ENCODE data around the gene ACTN4. TPM values are rescaled to one million over a fixed set of nuclear protein-coding genes. Genes with fewer than 3 reads are reported as not detected.

ACTN4 gene
- total RNA-seq, 2 experiments from 2014 or later: 86.8 to 178 TPM

DNA sequence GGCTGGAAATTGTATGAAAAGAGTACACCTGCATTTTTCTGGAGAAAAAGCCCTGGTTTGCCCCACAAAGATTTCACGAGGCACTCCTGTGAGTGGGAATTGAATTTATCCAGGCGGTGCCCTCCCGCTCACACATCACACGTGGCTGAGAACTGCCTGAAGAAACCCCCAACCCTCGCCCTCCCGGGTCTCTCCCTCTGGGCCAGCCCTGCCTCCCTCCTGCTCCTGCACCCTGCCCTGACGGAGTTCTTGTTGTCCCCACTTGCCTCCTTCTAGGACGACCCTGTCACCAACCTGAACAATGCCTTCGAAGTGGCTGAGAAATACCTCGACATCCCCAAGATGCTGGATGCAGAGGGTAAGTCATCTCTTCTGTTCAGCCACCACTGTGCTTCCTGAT, 61.7 kb downstream of the ACTN4 start:
- no peaks in the 10 kb centered on the region for H3K79me2 ChIP-seq (ENCODE audit: insufficient read depth, low read depth, low read length)
- H3K4me1 ChIP-seq (ENCODE audit: insufficient read depth, low read length, poor library complexity, severe bottlenecking): no peaks in the 10 kb centered on the region
- no peak overlapping the region for H3K4me2 ChIP-seq (ENCODE audit: low read length)
- H2AFZ ChIP-seq (ENCODE audit: low read length): no peak overlapping the region
- H4K20me1 ChIP-seq (ENCODE audit: insufficient read depth, low read length): no peaks in the 10 kb centered on the region
- no peaks in the 10 kb centered on the region for H3K9me2 ChIP-seq (ENCODE audit: insufficient read depth, low read length)
- BruUV-seq (replicated peaks): no TSS peak
- no peaks in the 10 kb centered on the region for H3K9me3 ChIP-seq (ENCODE audit: low read length)
- ChIA-PET CTCF (ENCODE audit: unreplicated experiment) (no interaction called here), POLR2A (interaction anchor here (0.6 kb wide), 1 partner anchor 199 kb away, joined by 3 read pairs; no protein-coding TSS in a partner anchor)
- intact Hi-C loops (cut with micrococcal nuclease; ENCODE audit: unreplicated experiment): no loop called here
- H3K36me3 ChIP-seq (ENCODE audit: insufficient read depth, low read length): peaks cover 50% of the 10 kb centered on the region; the same call in 1 of the 2 replicates
- no peak for TF ChIP-seq CTCF (conservative IDR thresholded peaks at IDR 0.05; ENCODE audit: low read length)
- TF ChIP-seq EZH2phosphoT487 (IDR thresholded peaks at IDR 0.05; ENCODE audit: borderline replicate concordance, low read depth, low read length): no peak
- no peak for DNase-seq (ENCODE audit: low spot score)
- H3K27ac ChIP-seq (ENCODE audit: low read depth, low read length, poor library complexity, severe bottlenecking): no peak overlapping the region
- no peak overlapping the region for H3K4me3 ChIP-seq (ENCODE audit: low read depth, low read length, poor library complexity, severe bottlenecking)

- BruUV-seq (replicated peaks): no TSS peak
- no peak for DNase-seq (ENCODE audit: low spot score)
- no peak overlapping the region for H3K4me2 ChIP-seq (ENCODE audit: low read length)
- no peaks in the 10 kb centered on the region for H4K20me1 ChIP-seq (ENCODE audit: insufficient read depth, low read length)
- POLR2A ChIA-PET: interaction anchor here (1.0 kb wide), 1 partner anchor 10 kb away, joined by 3 read pairs; no protein-coding TSS in a partner anchor
- no peak overlapping the region for H2AFZ ChIP-seq (ENCODE audit: low read length)
- peaks cover 57% of the 10 kb centered on the region for H3K36me3 ChIP-seq (ENCODE audit: insufficient read depth, low read length)
- H3K9me3 ChIP-seq (ENCODE audit: low read length): no peaks in the 10 kb centered on the region
- no peak overlapping the region for H3K27ac ChIP-seq (ENCODE audit: low read depth, low read length, poor library complexity, severe bottlenecking)
- H3K9me2 ChIP-seq (ENCODE audit: insufficient read depth, low read length): no peaks in the 10 kb centered on the region
- no peaks in the 10 kb centered on the region for H3K4me1 ChIP-seq (ENCODE audit: insufficient read depth, low read length, poor library complexity, severe bottlenecking)
- TF ChIP-seq CTCF (conservative IDR thresholded peaks at IDR 0.05; ENCODE audit: low read length) (no peak), EZH2phosphoT487 (IDR thresholded peaks at IDR 0.05; ENCODE audit: borderline replicate concordance, low read depth, low read length) (no peak)
- intact Hi-C loops (cut with micrococcal nuclease; ENCODE audit: unreplicated experiment): no loop called here
- no peaks in the 10 kb centered on the region for H3K79me2 ChIP-seq (ENCODE audit: insufficient read depth, low read depth, low read length)
- no peak overlapping the region for H3K4me3 ChIP-seq (ENCODE audit: low read depth, low read length, poor library complexity, severe bottlenecking)
- CTCF ChIA-PET (ENCODE audit: unreplicated experiment): interaction anchor here (0.5 kb wide), 1 partner anchor 1596 kb away, joined by 4 read pairs; no protein-coding TSS in a partner anchor
These were observed 62.4 kb downstream of the ACTN4 start for GRCh38 chr19:38709671-38710415.

- Histone ChIP-seq H3K79me2 (ENCODE audit: insufficient read depth, low read depth, low read length) (no peaks in the 10 kb centered on the region), H3K4me2 (ENCODE audit: low read length) (no peak overlapping the region), H3K4me1 (ENCODE audit: insufficient read depth, low read length, poor library complexity, severe bottlenecking) (no peaks in the 10 kb centered on the region), H2AFZ (ENCODE audit: low read length) (no peak overlapping the region), H3K9me3 (ENCODE audit: low read length) (no peaks in the 10 kb centered on the region), H3K9me2 (ENCODE audit: insufficient read depth, low read length) (no peaks in the 10 kb centered on the region), H3K4me3 (ENCODE audit: low read depth, low read length, poor library complexity, severe bottlenecking) (no peak overlapping the region), H4K20me1 (ENCODE audit: insufficient read depth, low read length) (no peaks in the 10 kb centered on the region), H3K36me3 (ENCODE audit: insufficient read depth, low read length) (peaks cover 59% of the 10 kb centered on the region), H3K27ac (ENCODE audit: low read depth, low read length, poor library complexity, severe bottlenecking) (no peak overlapping the region)
- ChIA-PET CTCF (ENCODE audit: unreplicated experiment) (no interaction called here), POLR2A (interaction anchor here (1.0 kb wide), 1 partner anchor 11 kb away, joined by 3 read pairs; no protein-coding TSS in a partner anchor)
- intact Hi-C loops (cut with micrococcal nuclease; ENCODE audit: unreplicated experiment): no loop called here
- DNase-seq (ENCODE audit: low spot score): no peak
- TF ChIP-seq EZH2phosphoT487 (IDR thresholded peaks at IDR 0.05; ENCODE audit: borderline replicate concordance, low read depth, low read length) (no peak), CTCF (conservative IDR thresholded peaks at IDR 0.05; ENCODE audit: low read length) (no peak)
- no TSS peak for BruUV-seq (replicated peaks)
These were observed 62.9 kb downstream of the ACTN4 start for GRCh38 chr19:38710416-38710702.
